OCI-LY7 (cell line): Measurements from ENCODE around the gene C1orf116. TPM values are rescaled to one million over a fixed set of nuclear protein-coding genes. Genes with fewer than 3 reads are reported as not detected.

Experiments
- BruUV-seq: library from RNA; stranded (reverse); fragments of 400-500 nt; replicated peaks from 2 replicates; lab custom pipeline; 2021; lab: Mats Ljungman, UMichigan
- CTCF ChIA-PET: fragments of 300-600 bp; sonication (Branson Sonifier 250); formaldehyde crosslinking; loops from one replicate; lab custom pipeline; 2022; ENCODE audit warnings: antibody characterized with exemption; ENCODE audit not compliant: unreplicated experiment; lab: Charles Lee
- POLR2A ChIA-PET: fragments of 300-600 bp; sonication (Branson Sonifier 250); formaldehyde crosslinking; loops from one replicate; lab custom pipeline; 2022; ENCODE audit warnings: antibody characterized with exemption; lab: Charles Lee
- DNase-seq: peaks from one replicate; pipeline ENCODE4 v3.0.0-alpha.2; 2015; ENCODE audit warnings: low spot score
- H2AFZ ChIP-seq: fragments of 200-600 bp; sonication (generic), shearing (Covaris generic); 2 replicates; pipeline ENCODE4 v1.6.1; 2014; ENCODE audit warnings: mild to moderate bottlenecking, antibody characterized with exemption, low read length, moderate library complexity
- H3K27ac ChIP-seq: fragments of 200-600 bp; sonication (generic); 2 replicates; pipeline ENCODE4 v1.5.1; 2014; ENCODE audit warnings: mixed run types, low read depth, mild to moderate bottlenecking, moderate library complexity, low read length, inconsistent platforms; ENCODE audit not compliant: poor library complexity, severe bottlenecking
- H3K36me3 ChIP-seq: fragments of 200-600 bp; sonication (generic); 2 replicates; pipeline ENCODE4 v1.6.1; 2014; ENCODE audit warnings: mild to moderate bottlenecking, antibody characterized with exemption, low read length, moderate library complexity, mixed read lengths; ENCODE audit not compliant: insufficient read depth
- H3K4me1 ChIP-seq: fragments of 200-600 bp; sonication (generic); 2 replicates; pipeline ENCODE4 v1.5.1; 2014; ENCODE audit warnings: mild to moderate bottlenecking, low read length; ENCODE audit not compliant: insufficient read depth, poor library complexity, severe bottlenecking
- H3K4me2 ChIP-seq: fragments of 200-600 bp; sonication (generic); 2 replicates; pipeline ENCODE4 v1.6.1; 2014; ENCODE audit warnings: mild to moderate bottlenecking, low read length
- H3K4me3 ChIP-seq: fragments of 200-600 bp; sonication (generic); 2 replicates; pipeline ENCODE4 v1.5.1; 2014; ENCODE audit warnings: mild to moderate bottlenecking, low read depth, low read length; ENCODE audit not compliant: poor library complexity, severe bottlenecking
- H3K79me2 ChIP-seq: fragments of 200-600 bp; sonication (generic); 2 replicates; pipeline ENCODE4 v1.6.1; 2016; ENCODE audit warnings: low read depth, mild to moderate bottlenecking, low read length, moderate library complexity, mixed read lengths; ENCODE audit not compliant: insufficient read depth
- H3K9me2 ChIP-seq: fragments of 200-600 bp; sonication (generic); 2 replicates; pipeline ENCODE4 v1.6.1; 2016; ENCODE audit warnings: mild to moderate bottlenecking, low read length, mixed read lengths; ENCODE audit not compliant: insufficient read depth
- H3K9me3 ChIP-seq: fragments of 200-600 bp; sonication (generic); 2 replicates; pipeline ENCODE4 v1.6.1; 2014; ENCODE audit warnings: mild to moderate bottlenecking, mixed run types, low read length, mixed read lengths
- H4K20me1 ChIP-seq: fragments of 200-600 bp; sonication (generic); 2 replicates; pipeline ENCODE4 v1.6.1; 2014; ENCODE audit warnings: mild to moderate bottlenecking, antibody characterized with exemption, low read length, moderate library complexity, mixed read lengths; ENCODE audit not compliant: insufficient read depth
- EZH2phosphoT487 ChIP-seq: fragments of 200-600 bp; sonication (generic); IDR thresholded peaks from 2 replicates; pipeline ENCODE4 v1.6.1; 2018; ENCODE audit warnings: low read depth, borderline replicate concordance, mild to moderate bottlenecking, mixed run types, antibody characterized with exemption, low read length, moderate library complexity, mixed read lengths
- intact Hi-C: fragments of 100-400 bp; cut with micrococcal nuclease; formaldehyde crosslinking; loops from one replicate; pipeline ENCODE4 v1.10.0; 2022; ENCODE audit not compliant: unreplicated experiment
- total RNA-seq, 2 experiments: library from RNA; depleted of rRNA in 1 of 2; stranded (reverse); fragments of >200 nt in 1 of 2; shearing (Covaris generic) in 1 of 2; gene quantifications; 2 replicates each; pipeline ENCODE4 v1.2.3, GENCODE V29; 2014 to 2022
- TF ChIP-seq, protein P1 (sequence below): fragments of 200-600 bp; sonication (generic); conservative IDR thresholded peaks from 2 replicates; pipeline ENCODE4 v1.5.1; 2014; ENCODE audit warnings: mild to moderate bottlenecking, antibody characterized with exemption, low read length, moderate library complexity, mixed read lengths

C1orf116 gene
- total RNA-seq, 2 experiments from 2014 or later, result not detected

DNA sequence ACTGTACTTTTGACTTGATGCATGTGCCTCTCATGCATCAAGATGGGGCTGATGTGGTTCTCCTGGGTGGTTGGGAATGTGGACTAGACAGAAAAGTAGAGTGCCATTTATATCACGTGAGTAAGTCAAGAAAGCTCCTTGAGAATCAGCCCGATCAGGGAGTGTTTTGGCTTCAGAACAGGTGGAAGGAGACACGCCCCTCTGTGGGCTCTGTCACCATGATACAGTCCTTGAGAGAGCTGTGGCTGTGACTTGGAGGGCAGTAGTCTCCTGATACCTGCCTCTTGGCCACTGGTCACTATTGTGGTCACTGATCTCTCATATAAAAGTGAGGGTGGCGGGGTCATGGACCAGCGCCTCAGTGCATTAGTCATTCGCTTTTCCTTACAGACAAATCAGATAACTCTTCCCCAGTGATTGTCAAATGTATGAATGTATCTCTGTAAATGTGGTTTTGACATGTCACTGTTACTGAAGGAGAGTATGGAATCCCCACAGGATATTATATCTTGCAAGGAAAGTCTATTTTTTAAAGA, 47.2 kb upstream of the C1orf116 start:
- no peak for DNase-seq
- TF ChIP-seq, protein P1, sequence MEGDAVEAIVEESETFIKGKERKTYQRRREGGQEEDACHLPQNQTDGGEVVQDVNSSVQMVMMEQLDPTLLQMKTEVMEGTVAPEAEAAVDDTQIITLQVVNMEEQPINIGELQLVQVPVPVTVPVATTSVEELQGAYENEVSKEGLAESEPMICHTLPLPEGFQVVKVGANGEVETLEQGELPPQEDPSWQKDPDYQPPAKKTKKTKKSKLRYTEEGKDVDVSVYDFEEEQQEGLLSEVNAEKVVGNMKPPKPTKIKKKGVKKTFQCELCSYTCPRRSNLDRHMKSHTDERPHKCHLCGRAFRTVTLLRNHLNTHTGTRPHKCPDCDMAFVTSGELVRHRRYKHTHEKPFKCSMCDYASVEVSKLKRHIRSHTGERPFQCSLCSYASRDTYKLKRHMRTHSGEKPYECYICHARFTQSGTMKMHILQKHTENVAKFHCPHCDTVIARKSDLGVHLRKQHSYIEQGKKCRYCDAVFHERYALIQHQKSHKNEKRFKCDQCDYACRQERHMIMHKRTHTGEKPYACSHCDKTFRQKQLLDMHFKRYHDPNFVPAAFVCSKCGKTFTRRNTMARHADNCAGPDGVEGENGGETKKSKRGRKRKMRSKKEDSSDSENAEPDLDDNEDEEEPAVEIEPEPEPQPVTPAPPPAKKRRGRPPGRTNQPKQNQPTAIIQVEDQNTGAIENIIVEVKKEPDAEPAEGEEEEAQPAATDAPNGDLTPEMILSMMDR, result no peak
- TF ChIP-seq EZH2phosphoT487, result no peak
- intact Hi-C loops, result loop anchor here (5.0 to 10.0 kb wide), 2 partner anchors 37 to 75 kb away; no protein-coding TSS in a partner anchor
- Histone ChIP-seq H3K27ac (no peak overlapping the region), H3K79me2 (no peaks in the 10 kb centered on the region), H4K20me1 (no peaks in the 10 kb centered on the region), H3K9me2 (no peaks in the 10 kb centered on the region), H3K9me3 (no peaks in the 10 kb centered on the region), H3K4me3 (no peak overlapping the region), H3K36me3 (no peaks in the 10 kb centered on the region), H3K4me2 (no peak overlapping the region), H3K4me1 (no peaks in the 10 kb centered on the region), H2AFZ (no peak overlapping the region)
- CTCF ChIA-PET, result no interaction called here
- POLR2A ChIA-PET, result interaction anchor here (0.9 to 1.0 kb wide), 2 partner anchors 45 to 383 kb away, joined by 3 to 4 read pairs; no protein-coding TSS in a partner anchor
- no TSS peak for BruUV-seq

DNA sequence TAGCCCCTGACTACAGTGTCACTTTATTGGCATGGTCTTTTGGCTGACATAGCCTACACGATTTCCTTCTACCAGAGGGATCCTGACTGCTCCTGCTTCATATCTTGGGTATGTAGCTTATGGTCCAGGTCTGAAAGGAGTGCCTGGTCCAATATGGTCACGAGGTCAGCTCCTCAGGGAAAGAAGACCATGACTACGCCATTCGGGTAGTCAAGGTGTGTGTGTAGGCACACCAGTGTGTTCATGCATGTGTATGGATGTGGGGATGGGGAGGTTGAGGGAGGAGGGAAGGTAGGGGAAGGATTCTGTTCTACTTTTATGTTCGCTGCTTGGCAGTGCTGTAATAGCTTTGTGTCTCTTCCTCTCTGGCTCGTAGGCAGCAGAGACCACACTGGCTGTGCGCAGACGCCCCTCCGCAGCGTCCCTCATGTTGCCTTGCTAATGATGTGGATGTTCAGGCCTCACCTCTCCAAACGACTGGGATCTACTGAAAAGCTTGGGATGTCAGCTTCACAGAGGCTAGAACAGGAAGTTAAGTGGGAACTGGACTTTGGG, 46.1 kb upstream of the C1orf116 start:
- H3K27ac ChIP-seq, result no peak overlapping the region
- H3K4me1 ChIP-seq, result no peaks in the 10 kb centered on the region
- no peak for DNase-seq
- TF ChIP-seq EZH2phosphoT487, result no peak
- TF ChIP-seq, protein P1, result no peak
- H4K20me1 ChIP-seq, result no peaks in the 10 kb centered on the region
- intact Hi-C loops, result loop anchor here (5.0 to 10.0 kb wide), 2 partner anchors 36 to 74 kb away; no protein-coding TSS in a partner anchor
- CTCF ChIA-PET, result no interaction called here
- no peak overlapping the region for H2AFZ ChIP-seq
- POLR2A ChIA-PET, result interaction anchor here (0.6 to 0.9 kb wide), 2 partner anchors 26 to 384 kb away, joined by 3 read pairs; partner anchors contain the start of gene PFKFB2
- H3K4me2 ChIP-seq, result no peak overlapping the region
- H3K9me2 ChIP-seq, result no peaks in the 10 kb centered on the region
- no peaks in the 10 kb centered on the region for H3K36me3 ChIP-seq
- H3K4me3 ChIP-seq, result no peak overlapping the region
- no peaks in the 10 kb centered on the region for H3K79me2 ChIP-seq
- no TSS peak for BruUV-seq
- no peaks in the 10 kb centered on the region for H3K9me3 ChIP-seq
